Tibial artery (tissue), 4 donors: Measurements from ENCODE around the gene CAMTA1.

Experiments
- DNase-seq, 2 donors: peaks; one replicate each; pipeline ENCODE4 v3.0.0-alpha.2; 2019
- H3K27ac ChIP-seq, 2 donors: fragments of 200-600 bp; sonication (generic) in 1 of 2; 1 replicate in 1 of 2; 2 replicates in 1 of 2; pipeline ENCODE4 v1.5.1; 2018 to 2019; ENCODE audit warnings: mild to moderate bottlenecking in 1 of 2
- H3K27me3 ChIP-seq, 2 donors: fragments of 200-600 bp; sonication (generic) in 1 of 2; one replicate each; pipeline versions ENCODE4 v1.5.1 to v1.6.0; 2016 to 2019
- H3K36me3 ChIP-seq, 3 donors: fragments of 200-600 bp; sonication (generic) in 2 of 3; one replicate each; pipeline ENCODE4 v1.5.1; 2016 to 2019; ENCODE audit warnings: mild to moderate bottlenecking in 2 of 3
- H3K4me1 ChIP-seq, 4 donors: fragments of 200-600 bp; sonication (generic) in 2 of 4; 1 replicate in 3 of 4; 2 replicates in 1 of 4; pipeline ENCODE4 v1.5.1; 2016 to 2019
- H3K4me3 ChIP-seq, 2 donors: fragments of 200-600 bp; sonication (generic) in 1 of 2; 1 replicate in 1 of 2; 2 replicates in 1 of 2; pipeline ENCODE4 v1.5.1; 2018 to 2019; ENCODE audit warnings: mild to moderate bottlenecking in 2 of 2
- H3K9me3 ChIP-seq, 3 donors: fragments of 200-600 bp; sonication (generic) in 1 of 3; one replicate each; pipeline ENCODE4 v1.5.1; 2016 to 2019
- CTCF ChIP-seq, 2 experiments: fragments of 200-600 bp in 1 of 2; fragments of 450-650 bp in 1 of 2; IDR thresholded peaks; one replicate each; pipeline ENCODE4 v1.5.1; 2017 to 2019; ENCODE audit warnings: antibody characterized with exemption in 2 of 2, mild to moderate bottlenecking in 1 of 2, moderate library complexity in 1 of 2
- intact Hi-C: fragments of 100-400 bp; cut with DNase I; formaldehyde crosslinking; loops from one replicate; pipeline ENCODE4 v1.15.0; 2023; ENCODE audit warnings: low total_unique reads

Gene CAMTA1

DNA sequence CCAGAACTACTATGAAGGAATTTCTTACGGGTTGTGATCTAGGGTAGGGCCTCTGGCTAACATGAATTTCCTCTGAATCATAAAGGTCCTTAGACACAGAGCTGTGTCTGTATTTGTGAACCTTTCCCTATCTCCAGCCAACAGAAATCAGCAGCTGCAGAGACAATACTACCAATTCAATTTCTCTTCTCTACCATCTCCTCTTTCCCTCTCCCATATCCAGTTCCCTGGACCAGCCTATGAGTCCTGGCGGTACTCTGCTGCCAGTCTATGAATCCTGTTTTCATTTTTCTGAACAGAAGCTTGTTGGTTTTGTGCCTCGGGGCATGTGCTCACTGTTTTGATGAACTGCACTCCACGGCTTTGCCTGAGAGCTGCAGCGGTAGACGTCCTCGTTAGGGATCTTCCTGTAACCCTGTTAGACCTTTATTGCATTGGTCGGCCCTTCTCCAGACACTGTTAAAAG, 527.9 kb downstream of the CAMTA1 start:
- intact Hi-C loops, result no loop called here
- H3K27ac ChIP-seq, result no peak overlapping the region
- H3K4me3 ChIP-seq, result no peak overlapping the region
- H3K27me3 ChIP-seq, result peaks cover 0 to 12% of the 10 kb centered on the region in 2 donors
- no peaks in the 10 kb centered on the region for H3K4me1 ChIP-seq
- TF ChIP-seq CTCF (IDR thresholded peaks at IDR 0.05), result no peak
- no peak for DNase-seq
- peaks cover 0 to 9% (median 0%) of the 10 kb centered on the region in 3 donors for H3K9me3 ChIP-seq
- no peaks in the 10 kb centered on the region for H3K36me3 ChIP-seq

DNA sequence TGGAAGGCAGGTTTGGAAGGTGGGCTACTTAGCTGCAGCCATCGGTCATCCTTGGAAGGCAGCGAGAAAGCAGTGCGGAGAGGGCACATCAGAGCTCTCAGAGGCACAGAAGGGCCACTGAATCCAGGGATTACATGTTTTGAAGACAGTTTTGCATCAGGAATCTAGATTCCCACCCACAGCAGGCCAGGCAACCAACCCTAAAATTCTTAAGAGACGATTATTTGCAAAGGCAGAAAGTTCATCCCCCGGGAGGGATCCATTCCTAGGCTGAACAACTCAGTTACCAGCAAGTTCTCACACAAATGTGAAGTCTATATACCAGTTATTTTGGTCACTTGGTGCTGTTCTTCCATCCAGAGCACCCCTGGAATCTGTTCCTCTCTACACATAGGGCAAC, 528.6 kb downstream of the CAMTA1 start:
- H3K4me3 ChIP-seq, result no peak overlapping the region
- no peaks in the 10 kb centered on the region for H3K4me1 ChIP-seq
- H3K27ac ChIP-seq, result no peak overlapping the region
- peaks cover 0 to 2% (median 0%) of the 10 kb centered on the region in 3 donors for H3K9me3 ChIP-seq
- intact Hi-C loops, result no loop called here
- H3K27me3 ChIP-seq, result peaks cover 0 to 12% of the 10 kb centered on the region in 2 donors
- no peak for DNase-seq
- H3K36me3 ChIP-seq, result no peaks in the 10 kb centered on the region
- no peak for TF ChIP-seq CTCF (IDR thresholded peaks at IDR 0.05)

DNA sequence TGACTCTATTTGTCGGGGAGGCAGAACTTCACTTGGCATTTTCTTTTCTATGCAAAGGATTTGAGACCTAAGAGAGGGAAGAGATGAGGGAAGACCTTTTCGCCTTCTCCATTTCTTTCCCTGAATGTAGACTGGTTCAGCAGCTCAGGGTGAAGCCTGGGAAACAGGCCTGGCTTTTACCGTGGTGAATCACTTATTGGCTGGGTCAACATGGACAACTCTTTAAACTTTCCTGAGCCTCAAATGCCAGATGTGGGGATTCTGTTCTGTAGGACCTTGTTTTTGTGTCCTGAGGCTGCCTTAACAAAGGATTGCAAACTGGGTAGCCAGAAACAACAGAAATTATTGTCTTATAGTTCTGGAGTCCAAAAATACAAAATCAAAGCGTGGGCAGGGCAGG, 530.1 kb downstream of the CAMTA1 start:
- intact Hi-C loops, result no loop called here
- DNase-seq, result no peak
- Histone ChIP-seq H3K4me1 (no peaks in the 10 kb centered on the region), H3K4me3 (no peak overlapping the region), H3K27ac (no peak overlapping the region), H3K36me3 (no peaks in the 10 kb centered on the region), H3K9me3 (no peaks in the 10 kb centered on the region), H3K27me3 (peaks cover 0 to 12% of the 10 kb centered on the region in 2 donors)
- no peak for TF ChIP-seq CTCF (IDR thresholded peaks at IDR 0.05)

DNA sequence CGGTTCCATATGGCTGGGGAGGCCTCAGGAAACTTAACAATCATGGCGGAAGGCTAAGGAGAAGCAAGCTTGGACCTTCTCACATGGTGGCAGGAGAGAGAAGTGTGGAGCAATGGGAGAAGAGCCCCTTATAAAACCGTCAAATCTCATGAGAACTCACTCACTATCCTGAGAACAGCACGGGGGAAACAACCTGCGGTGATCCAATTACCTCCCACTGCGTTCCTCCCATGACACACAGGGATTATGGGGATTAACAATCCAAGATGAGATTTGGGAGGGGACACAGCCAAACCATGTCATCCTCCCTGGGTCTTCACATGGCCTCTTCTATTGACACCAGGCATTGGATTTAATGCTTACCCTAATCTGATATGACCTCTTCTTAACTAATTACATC, 530.7 kb downstream of the CAMTA1 start:
- Histone ChIP-seq H3K9me3 (no peaks in the 10 kb centered on the region), H3K36me3 (no peaks in the 10 kb centered on the region), H3K27ac (no peak overlapping the region), H3K4me1 (no peaks in the 10 kb centered on the region), H3K27me3 (peaks cover 0 to 12% of the 10 kb centered on the region in 2 donors), H3K4me3 (no peak overlapping the region)
- TF ChIP-seq CTCF (IDR thresholded peaks at IDR 0.05), result no peak
- no peak for DNase-seq
- intact Hi-C loops, result no loop called here

DNA sequence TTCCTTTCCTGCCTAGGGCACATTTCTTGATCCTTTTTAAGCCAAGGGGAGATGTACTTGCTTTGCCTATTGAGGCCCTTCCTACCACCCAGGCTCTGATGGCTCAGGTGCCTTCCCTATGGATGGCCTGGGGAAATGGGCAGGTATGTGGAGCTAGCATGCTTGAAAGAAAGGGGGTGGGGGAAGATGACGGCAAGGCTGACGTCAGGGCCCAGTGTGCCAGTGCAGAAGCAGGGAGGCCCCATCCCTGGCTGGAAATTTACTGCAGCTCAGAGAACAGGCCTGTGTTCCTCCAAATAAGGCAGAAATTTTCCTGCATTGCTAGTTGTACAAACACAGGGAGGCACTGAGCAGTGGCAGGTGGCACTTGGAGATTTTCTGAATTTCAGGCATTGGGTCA, 532.6 kb downstream of the CAMTA1 start:
- DNase-seq, result no peak
- no peaks in the 10 kb centered on the region for H3K36me3 ChIP-seq
- H3K4me1 ChIP-seq, result no peaks in the 10 kb centered on the region
- no peak overlapping the region for H3K4me3 ChIP-seq
- TF ChIP-seq CTCF (IDR thresholded peaks at IDR 0.05), result no peak
- H3K27ac ChIP-seq, result no peak overlapping the region
- peaks cover 0 to 12% of the 10 kb centered on the region in 2 donors for H3K27me3 ChIP-seq
- no peaks in the 10 kb centered on the region for H3K9me3 ChIP-seq
- intact Hi-C loops, result no loop called here

- DNase-seq, result no peak
- Histone ChIP-seq H3K4me1 (no peaks in the 10 kb centered on the region), H3K36me3 (no peaks in the 10 kb centered on the region), H3K27ac (no peak overlapping the region), H3K9me3 (no peaks in the 10 kb centered on the region), H3K4me3 (no peak overlapping the region), H3K27me3 (peaks cover 0 to 7% of the 10 kb centered on the region in 2 donors)
- no peak for TF ChIP-seq CTCF (IDR thresholded peaks at IDR 0.05)
- intact Hi-C loops, result no loop called here
These were observed 533.9 kb downstream of the CAMTA1 start for GRCh38 chr1:7319196-7319595.
